Transverse colon (tissue), 4 donors: Measurements from ENCODE around the gene DHRS3.

Experiments
- CTCF ChIP-seq, 5 experiments: fragments of 200-600 bp in 3 of 5; fragments of 450-650 bp in 2 of 5; sonication (generic) in 3 of 5; IDR thresholded peaks; 1 replicate in 2 of 5; 2 replicates in 3 of 5; pipeline ENCODE4 v1.5.1; 2016 to 2017; ENCODE audit warnings: antibody characterized with exemption in 5 of 5, inconsistent platforms in 3 of 5, mild to moderate bottlenecking in 2 of 5, moderate library complexity in 1 of 5
- EP300 ChIP-seq: sonication (generic); formaldehyde crosslinking; IDR thresholded peaks from one replicate; pipeline ENCODE4 v1.6.1; 2017; ENCODE audit warnings: antibody characterized with exemption, low read depth
- POLR2A ChIP-seq: fragments of 450-650 bp; IDR thresholded peaks from one replicate; pipeline ENCODE4 v1.6.1; 2016; ENCODE audit warnings: antibody characterized with exemption, mild to moderate bottlenecking, moderate library complexity
- POLR2AphosphoS5 ChIP-seq, 3 donors: sonication (generic); formaldehyde crosslinking; IDR thresholded peaks; one replicate each; pipeline ENCODE4 v1.6.1; 2016; ENCODE audit warnings: antibody characterized with exemption in 3 of 3

- TF ChIP-seq EP300 (no peak), CTCF (IDR thresholded peaks at IDR 0.05) (no peak), POLR2A (no peak), POLR2AphosphoS5 (IDR thresholded peaks at IDR 0.05) (no peak)
Observed at GRCh38 chr1:12552111-12552888, 65.7 kb downstream of the DHRS3 start.
